ENCODE data around the gene NOXO1.

DNA sequence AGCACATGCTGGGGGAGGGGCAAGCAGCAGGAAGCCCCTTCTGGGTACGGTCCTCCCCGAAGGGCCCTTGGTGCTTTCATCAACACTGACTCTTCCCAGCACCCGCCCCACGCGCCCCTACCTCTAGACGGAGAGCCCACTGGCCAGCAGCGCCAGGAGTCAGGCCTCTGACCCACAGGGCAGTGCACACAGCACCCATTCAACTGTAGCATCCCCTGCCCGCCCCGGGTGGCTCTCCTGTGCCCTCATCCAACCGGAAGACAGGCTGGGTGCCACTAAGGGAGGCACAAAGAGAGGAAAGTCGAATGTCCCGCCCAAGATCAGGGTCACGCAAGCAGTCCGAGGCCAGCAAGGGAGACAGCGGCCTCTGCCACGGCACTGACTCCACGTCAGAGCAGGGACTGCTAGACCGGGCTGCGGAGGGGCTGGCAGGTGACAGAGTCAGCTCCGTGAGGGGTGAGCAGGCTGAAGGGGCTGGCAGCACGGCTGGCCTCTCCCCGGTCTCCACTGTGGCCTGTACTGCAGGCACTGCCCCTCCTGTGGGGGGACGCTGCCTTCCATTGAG lies 48.1 kb downstream of the NOXO1 start:
- TF ChIP-seq, protein P1, sequence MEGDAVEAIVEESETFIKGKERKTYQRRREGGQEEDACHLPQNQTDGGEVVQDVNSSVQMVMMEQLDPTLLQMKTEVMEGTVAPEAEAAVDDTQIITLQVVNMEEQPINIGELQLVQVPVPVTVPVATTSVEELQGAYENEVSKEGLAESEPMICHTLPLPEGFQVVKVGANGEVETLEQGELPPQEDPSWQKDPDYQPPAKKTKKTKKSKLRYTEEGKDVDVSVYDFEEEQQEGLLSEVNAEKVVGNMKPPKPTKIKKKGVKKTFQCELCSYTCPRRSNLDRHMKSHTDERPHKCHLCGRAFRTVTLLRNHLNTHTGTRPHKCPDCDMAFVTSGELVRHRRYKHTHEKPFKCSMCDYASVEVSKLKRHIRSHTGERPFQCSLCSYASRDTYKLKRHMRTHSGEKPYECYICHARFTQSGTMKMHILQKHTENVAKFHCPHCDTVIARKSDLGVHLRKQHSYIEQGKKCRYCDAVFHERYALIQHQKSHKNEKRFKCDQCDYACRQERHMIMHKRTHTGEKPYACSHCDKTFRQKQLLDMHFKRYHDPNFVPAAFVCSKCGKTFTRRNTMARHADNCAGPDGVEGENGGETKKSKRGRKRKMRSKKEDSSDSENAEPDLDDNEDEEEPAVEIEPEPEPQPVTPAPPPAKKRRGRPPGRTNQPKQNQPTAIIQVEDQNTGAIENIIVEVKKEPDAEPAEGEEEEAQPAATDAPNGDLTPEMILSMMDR (IDR thresholded peaks at IDR 0.05; ENCODE audit: low read depth, low read length, missing input control): no peak
- TF ChIP-seq, protein P2, sequence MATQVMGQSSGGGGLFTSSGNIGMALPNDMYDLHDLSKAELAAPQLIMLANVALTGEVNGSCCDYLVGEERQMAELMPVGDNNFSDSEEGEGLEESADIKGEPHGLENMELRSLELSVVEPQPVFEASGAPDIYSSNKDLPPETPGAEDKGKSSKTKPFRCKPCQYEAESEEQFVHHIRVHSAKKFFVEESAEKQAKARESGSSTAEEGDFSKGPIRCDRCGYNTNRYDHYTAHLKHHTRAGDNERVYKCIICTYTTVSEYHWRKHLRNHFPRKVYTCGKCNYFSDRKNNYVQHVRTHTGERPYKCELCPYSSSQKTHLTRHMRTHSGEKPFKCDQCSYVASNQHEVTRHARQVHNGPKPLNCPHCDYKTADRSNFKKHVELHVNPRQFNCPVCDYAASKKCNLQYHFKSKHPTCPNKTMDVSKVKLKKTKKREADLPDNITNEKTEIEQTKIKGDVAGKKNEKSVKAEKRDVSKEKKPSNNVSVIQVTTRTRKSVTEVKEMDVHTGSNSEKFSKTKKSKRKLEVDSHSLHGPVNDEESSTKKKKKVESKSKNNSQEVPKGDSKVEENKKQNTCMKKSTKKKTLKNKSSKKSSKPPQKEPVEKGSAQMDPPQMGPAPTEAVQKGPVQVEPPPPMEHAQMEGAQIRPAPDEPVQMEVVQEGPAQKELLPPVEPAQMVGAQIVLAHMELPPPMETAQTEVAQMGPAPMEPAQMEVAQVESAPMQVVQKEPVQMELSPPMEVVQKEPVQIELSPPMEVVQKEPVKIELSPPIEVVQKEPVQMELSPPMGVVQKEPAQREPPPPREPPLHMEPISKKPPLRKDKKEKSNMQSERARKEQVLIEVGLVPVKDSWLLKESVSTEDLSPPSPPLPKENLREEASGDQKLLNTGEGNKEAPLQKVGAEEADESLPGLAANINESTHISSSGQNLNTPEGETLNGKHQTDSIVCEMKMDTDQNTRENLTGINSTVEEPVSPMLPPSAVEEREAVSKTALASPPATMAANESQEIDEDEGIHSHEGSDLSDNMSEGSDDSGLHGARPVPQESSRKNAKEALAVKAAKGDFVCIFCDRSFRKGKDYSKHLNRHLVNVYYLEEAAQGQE (IDR thresholded peaks at IDR 0.05): no peak

All from liver (tissue), 2 donors.